Measurements from ENCODE around the gene SAMD9. TPM values are rescaled to one million over a fixed set of nuclear protein-coding genes. Genes with fewer than 3 reads are reported as not detected.

The SAMD9 gene
- polyA plus RNA-seq, 3 donors = 2.9 to 14.7 (median 7.2) TPM

DNA sequence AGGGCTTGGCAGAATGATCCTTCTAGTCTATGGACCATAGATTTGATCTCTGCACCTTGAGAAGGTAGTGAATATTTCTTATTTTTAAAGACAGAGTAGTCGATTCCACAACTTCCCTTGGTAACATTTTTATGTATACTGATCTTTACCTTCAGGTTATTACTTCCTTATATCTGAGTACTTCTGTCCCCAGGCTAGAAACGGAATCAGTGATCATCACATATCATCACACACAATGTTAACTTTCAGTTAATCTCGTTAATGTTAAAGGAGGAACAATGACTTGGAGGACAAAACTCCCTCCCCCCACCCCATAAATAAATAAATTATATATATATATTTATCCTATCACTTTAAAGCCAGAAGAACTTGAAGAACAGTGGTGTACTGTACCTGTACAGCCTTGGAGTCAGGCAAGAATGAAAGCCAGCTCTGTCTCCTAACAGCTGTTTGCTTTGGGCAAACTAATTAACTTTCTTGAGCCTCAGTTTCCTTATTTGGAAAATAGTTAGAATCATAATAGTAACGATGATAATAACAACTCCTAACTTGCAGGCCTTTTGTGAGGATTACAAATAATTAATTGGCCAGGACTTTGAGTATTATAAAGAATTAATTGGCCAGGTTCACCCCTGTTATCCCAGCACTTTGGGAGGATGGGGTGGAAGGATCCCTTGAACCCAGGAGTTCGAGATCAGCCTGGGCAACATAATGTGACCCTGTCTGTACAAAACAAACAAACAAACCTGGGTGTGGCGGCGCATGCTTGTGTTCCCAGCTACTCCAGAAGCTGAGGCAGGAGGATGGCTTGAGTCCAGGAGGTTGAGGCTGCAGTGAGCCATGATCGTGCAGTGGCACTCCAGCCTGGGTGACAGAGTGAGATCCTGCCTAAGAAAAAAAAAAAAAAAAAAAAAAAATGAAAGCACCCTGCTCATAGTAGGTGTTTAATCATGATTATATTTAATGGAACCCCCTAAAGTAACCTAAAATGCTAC, 63.5 kb downstream of the SAMD9 start:
- H3K79me2 ChIP-seq (ENCODE audit: insufficient read depth, low read length) = no peaks in the 10 kb centered on the region
- H3K4me1 Mint-ChIP-seq = peaks cover 13% of the 10 kb centered on the region

More for the DNA sequence above, 63.5 kb downstream of the SAMD9 start:
- H4K20me1 ChIP-seq (ENCODE audit: insufficient read depth, low read length) = no peaks in the 10 kb centered on the region
- H3K27ac Mint-ChIP-seq = no peak overlapping the region
- no peaks in the 10 kb centered on the region for H3K27me3 Mint-ChIP-seq (ENCODE audit: low read depth in 3 of 3)
- H3K27ac ChIP-seq (ENCODE audit: low read depth in 1 of 2, low read length in 2 of 2) = no peak overlapping the region
- H3K9ac ChIP-seq (ENCODE audit: insufficient read depth, low read length, poor library complexity, severe bottlenecking) = no peak overlapping the region
- no peaks in the 10 kb centered on the region for H3K27me3 ChIP-seq (ENCODE audit: control insufficient read depth in 2 of 2, insufficient read depth in 2 of 2, low read length in 2 of 2)
- H3K4me2 ChIP-seq (replicated peaks; ENCODE audit: extremely low read depth, low read length, poor library complexity, severe bottlenecking) = peak overlapping the region; percentile 34
- peak overlapping the region in 1 of 2 donors; percentile 44 for H3K4me3 Mint-ChIP-seq
- intact Hi-C loops (cut with micrococcal nuclease) = loop anchor here (10.0 kb wide), 2 partner anchors 359 to 439 kb away; no protein-coding TSS in a partner anchor
- peak in 1 of 3 donors; percentile 4 for DNase-seq
- H3K9me3 ChIP-seq (replicated peaks in 1 of 2; ENCODE audit: control insufficient read depth in 1 of 2, insufficient read depth in 1 of 2, low read length in 2 of 2) = no peaks in the 10 kb centered on the region
- no peaks in the 10 kb centered on the region for H3K36me3 Mint-ChIP-seq
- TF ChIP-seq, protein P1, sequence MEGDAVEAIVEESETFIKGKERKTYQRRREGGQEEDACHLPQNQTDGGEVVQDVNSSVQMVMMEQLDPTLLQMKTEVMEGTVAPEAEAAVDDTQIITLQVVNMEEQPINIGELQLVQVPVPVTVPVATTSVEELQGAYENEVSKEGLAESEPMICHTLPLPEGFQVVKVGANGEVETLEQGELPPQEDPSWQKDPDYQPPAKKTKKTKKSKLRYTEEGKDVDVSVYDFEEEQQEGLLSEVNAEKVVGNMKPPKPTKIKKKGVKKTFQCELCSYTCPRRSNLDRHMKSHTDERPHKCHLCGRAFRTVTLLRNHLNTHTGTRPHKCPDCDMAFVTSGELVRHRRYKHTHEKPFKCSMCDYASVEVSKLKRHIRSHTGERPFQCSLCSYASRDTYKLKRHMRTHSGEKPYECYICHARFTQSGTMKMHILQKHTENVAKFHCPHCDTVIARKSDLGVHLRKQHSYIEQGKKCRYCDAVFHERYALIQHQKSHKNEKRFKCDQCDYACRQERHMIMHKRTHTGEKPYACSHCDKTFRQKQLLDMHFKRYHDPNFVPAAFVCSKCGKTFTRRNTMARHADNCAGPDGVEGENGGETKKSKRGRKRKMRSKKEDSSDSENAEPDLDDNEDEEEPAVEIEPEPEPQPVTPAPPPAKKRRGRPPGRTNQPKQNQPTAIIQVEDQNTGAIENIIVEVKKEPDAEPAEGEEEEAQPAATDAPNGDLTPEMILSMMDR (IDR thresholded peaks at IDR 0.05) = no peak
- no peaks in the 10 kb centered on the region for H3K36me3 ChIP-seq (replicated peaks in 1 of 2; ENCODE audit: control insufficient read depth in 1 of 2, insufficient read depth in 2 of 2, low read length in 2 of 2)
- no peak overlapping the region for H2AFZ ChIP-seq (ENCODE audit: insufficient read depth, low read depth, low read length, poor library complexity, severe bottlenecking)
- peaks cover 10 to 11% of the 10 kb centered on the region in 2 donors for H3K4me1 ChIP-seq (ENCODE audit: control insufficient read depth in 1 of 2, insufficient read depth in 2 of 2, low read length in 2 of 2)
- WGBS (ENCODE audit: insufficient coverage) = no CpG with 5 or more reads among the region's 8 CpGs
- H3K4me3 ChIP-seq (replicated peaks in 1 of 3; ENCODE audit: low read depth in 2 of 3, low read length in 3 of 3) = no peak overlapping the region
- no peaks in the 10 kb centered on the region for H3K9me3 Mint-ChIP-seq

Data from CD14-positive monocyte (primary cell).